Measurements from ENCODE around the gene COX17. TPM values are rescaled to one million over a fixed set of nuclear protein-coding genes. Genes with fewer than 3 reads are reported as not detected.

COX17 gene
- total and polyA plus RNA-seq, 9 of the 15 experiments (the other 6 are each of a cell fraction or from before 2014, with no cell fraction given) = 29.1 to 167 (median 60.6) TPM

DNA sequence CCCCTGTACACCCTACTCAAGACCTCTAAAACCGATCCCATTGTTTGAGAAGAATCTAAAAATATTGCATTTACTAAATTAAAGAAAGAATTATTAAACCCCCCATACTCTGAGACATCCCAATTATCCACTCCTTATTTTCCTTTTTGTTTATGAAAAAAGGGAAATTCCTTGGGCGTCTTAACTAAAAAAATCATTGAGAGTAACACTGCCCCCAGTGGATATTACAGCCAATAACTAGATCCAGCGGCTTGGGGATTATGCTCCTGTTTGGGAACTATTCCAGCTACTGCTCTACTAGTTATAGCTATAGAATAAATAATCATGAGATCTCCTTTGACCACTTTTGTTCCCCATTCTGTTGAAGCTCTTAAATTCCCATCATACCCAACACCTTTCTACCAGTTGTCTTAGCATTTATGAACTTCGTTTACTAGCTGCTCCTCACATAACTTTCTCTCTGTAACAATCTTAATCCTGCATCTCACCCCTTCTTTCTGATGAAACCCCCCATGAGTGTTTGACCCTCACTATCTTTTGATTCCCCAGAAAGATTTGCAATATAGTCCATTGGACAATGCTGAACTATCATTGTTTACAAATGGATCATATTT is 12.9 kb upstream of the COX17 start:
- 9% methylated on average over 4 of the region's 4 CpGs for WGBS (ENCODE audit: insufficient coverage, low coverage, missing lambda C conversion rate)
- H3K4me3 ChIP-seq = no peak overlapping the region
- in situ Hi-C loops (cut with MboI) (loop anchor here (25.0 kb wide), 2 partner anchors 553 to 803 kb away; partner anchors contain the start of gene TEX55), intact Hi-C loops (cut with micrococcal nuclease) (no loop called here)
- H3K9ac ChIP-seq (ENCODE audit: insufficient read depth in 1 of 2, low read depth in 2 of 2, low read length in 2 of 2) = no peak overlapping the region
- H3K9me3 ChIP-seq (replicated peaks; ENCODE audit: control insufficient read depth, insufficient read depth, low read depth, low read length) = no peaks in the 10 kb centered on the region
- H3K27me3 ChIP-seq (ENCODE audit: control insufficient read depth in 2 of 2, insufficient read depth in 2 of 2, low read length in 2 of 2) = no peaks in the 10 kb centered on the region
- BruUV-seq (replicated peaks) = no TSS peak
- no peaks in the 10 kb centered on the region for H3K9me1 ChIP-seq (ENCODE audit: control insufficient read depth, insufficient read depth, low read length)
- TF ChIP-seq, protein P1, sequence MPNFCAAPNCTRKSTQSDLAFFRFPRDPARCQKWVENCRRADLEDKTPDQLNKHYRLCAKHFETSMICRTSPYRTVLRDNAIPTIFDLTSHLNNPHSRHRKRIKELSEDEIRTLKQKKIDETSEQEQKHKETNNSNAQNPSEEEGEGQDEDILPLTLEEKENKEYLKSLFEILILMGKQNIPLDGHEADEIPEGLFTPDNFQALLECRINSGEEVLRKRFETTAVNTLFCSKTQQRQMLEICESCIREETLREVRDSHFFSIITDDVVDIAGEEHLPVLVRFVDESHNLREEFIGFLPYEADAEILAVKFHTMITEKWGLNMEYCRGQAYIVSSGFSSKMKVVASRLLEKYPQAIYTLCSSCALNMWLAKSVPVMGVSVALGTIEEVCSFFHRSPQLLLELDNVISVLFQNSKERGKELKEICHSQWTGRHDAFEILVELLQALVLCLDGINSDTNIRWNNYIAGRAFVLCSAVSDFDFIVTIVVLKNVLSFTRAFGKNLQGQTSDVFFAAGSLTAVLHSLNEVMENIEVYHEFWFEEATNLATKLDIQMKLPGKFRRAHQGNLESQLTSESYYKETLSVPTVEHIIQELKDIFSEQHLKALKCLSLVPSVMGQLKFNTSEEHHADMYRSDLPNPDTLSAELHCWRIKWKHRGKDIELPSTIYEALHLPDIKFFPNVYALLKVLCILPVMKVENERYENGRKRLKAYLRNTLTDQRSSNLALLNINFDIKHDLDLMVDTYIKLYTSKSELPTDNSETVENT (CRISPR knock-in tag; IDR thresholded peaks at IDR 0.05) = no peak
- TF ChIP-seq, protein P2, sequence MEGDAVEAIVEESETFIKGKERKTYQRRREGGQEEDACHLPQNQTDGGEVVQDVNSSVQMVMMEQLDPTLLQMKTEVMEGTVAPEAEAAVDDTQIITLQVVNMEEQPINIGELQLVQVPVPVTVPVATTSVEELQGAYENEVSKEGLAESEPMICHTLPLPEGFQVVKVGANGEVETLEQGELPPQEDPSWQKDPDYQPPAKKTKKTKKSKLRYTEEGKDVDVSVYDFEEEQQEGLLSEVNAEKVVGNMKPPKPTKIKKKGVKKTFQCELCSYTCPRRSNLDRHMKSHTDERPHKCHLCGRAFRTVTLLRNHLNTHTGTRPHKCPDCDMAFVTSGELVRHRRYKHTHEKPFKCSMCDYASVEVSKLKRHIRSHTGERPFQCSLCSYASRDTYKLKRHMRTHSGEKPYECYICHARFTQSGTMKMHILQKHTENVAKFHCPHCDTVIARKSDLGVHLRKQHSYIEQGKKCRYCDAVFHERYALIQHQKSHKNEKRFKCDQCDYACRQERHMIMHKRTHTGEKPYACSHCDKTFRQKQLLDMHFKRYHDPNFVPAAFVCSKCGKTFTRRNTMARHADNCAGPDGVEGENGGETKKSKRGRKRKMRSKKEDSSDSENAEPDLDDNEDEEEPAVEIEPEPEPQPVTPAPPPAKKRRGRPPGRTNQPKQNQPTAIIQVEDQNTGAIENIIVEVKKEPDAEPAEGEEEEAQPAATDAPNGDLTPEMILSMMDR (IDR thresholded peaks at IDR 0.05 in 2 of 3, conservative IDR thresholded peaks at IDR 0.05 in 1 of 3; ENCODE audit: insufficient read depth in 2 of 3, low read depth in 1 of 3, low read length in 3 of 3) = peak; percentile 17 to 49 (median 42); a peak in 4 of 6 replicates
- TF ChIP-seq RAD21 (CRISPR knock-in tag; conservative IDR thresholded peaks at IDR 0.05 in 1 of 2, IDR thresholded peaks at IDR 0.05 in 1 of 2) (peak in 1 of 2 experiments; percentile 27; a peak in 2 of 4 replicates), ZNF384 (IDR thresholded peaks at IDR 0.05; ENCODE audit: low read depth, low read length) (0 out of 2 replicates have a peak, but pooled peaks have one; percentile 16)
- TF ChIP-seq, protein P3, sequence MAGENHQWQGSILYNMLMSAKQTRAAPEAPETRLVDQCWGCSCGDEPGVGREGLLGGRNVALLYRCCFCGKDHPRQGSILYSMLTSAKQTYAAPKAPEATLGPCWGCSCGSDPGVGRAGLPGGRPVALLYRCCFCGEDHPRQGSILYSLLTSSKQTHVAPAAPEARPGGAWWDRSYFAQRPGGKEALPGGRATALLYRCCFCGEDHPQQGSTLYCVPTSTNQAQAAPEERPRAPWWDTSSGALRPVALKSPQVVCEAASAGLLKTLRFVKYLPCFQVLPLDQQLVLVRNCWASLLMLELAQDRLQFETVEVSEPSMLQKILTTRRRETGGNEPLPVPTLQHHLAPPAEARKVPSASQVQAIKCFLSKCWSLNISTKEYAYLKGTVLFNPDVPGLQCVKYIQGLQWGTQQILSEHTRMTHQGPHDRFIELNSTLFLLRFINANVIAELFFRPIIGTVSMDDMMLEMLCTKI (IDR thresholded peaks at IDR 0.05; ENCODE audit: partially characterized antibody) = no peak
- TF ChIP-seq, protein P4, sequence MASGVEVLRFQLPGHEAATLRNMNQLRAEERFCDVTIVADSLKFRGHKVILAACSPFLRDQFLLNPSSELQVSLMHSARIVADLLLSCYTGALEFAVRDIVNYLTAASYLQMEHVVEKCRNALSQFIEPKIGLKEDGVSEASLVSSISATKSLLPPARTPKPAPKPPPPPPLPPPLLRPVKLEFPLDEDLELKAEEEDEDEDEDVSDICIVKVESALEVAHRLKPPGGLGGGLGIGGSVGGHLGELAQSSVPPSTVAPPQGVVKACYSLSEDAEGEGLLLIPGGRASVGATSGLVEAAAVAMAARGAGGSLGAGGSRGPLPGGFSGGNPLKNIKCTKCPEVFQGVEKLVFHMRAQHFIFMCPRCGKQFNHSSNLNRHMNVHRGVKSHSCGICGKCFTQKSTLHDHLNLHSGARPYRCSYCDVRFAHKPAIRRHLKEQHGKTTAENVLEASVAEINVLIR (CRISPR knock-in tag; IDR thresholded peaks at IDR 0.05) = no peak
- H3K4me1 ChIP-seq (replicated peaks in 1 of 2; ENCODE audit: control insufficient read depth in 2 of 2, insufficient read depth in 2 of 2, low read length in 2 of 2) = no peaks in the 10 kb centered on the region; a peak in 1 of 5 replicates
- H3K79me2 ChIP-seq (ENCODE audit: control insufficient read depth, insufficient read depth, low read length) = no peaks in the 10 kb centered on the region
- CTCF ChIA-PET (ENCODE audit: low intra/inter-chr PET ratio) = interaction anchor here (1.0 kb wide), 1 partner anchor 131 kb away, joined by 3 read pairs; no protein-coding TSS in a partner anchor
- ATAC-seq (peak; percentile 73), FAIRE-seq (peak; percentile 37), DNase-seq (ENCODE audit: extremely low read depth in 1 of 4, low spot score in 3 of 4) (peak; percentile 9 to 29 (median 16))
- peak overlapping the region; percentile 32; the same call in 1 of the 2 replicates for H2AFZ ChIP-seq (ENCODE audit: low read depth, low read length)
- H3K27ac ChIP-seq (ENCODE audit: extremely low read depth, low read depth, low read length) = no peak overlapping the region
- no peaks in the 10 kb centered on the region for H4K20me1 ChIP-seq (replicated peaks; ENCODE audit: control insufficient read depth, insufficient read depth, low read length)
- H3K4me2 ChIP-seq (ENCODE audit: insufficient read depth, low read length) = no peak overlapping the region
- no peaks in the 10 kb centered on the region for H3K36me3 ChIP-seq (ENCODE audit: control insufficient read depth, insufficient read depth, low read length)
- POLR2A ChIA-PET = interaction anchor here (0.7 kb wide), 1 partner anchor 185 kb away, joined by 7 read pairs; no protein-coding TSS in a partner anchor
